GM18502 (cell line): ENCODE results near the gene TAF5.
"Not testable (repeated sequence)": the region's sequence is repeated elsewhere in the genome, so short reads cannot be mapped to it uniquely, and the experiment has no call there.

ENCODE experiments used
- ATAC-seq: cut with Tn5 transposase; IDR thresholded peaks from one replicate; pipeline ENCODE4 v1.9.1; 2021; ENCODE audit warnings: mild to moderate bottlenecking; ENCODE audit not compliant: unreplicated experiment, poor library complexity

TAF5 gene

GRCh38 chr10:103397191-103397825 is 29.5 kb downstream of the TAF5 start:
- no peak for ATAC-seq

GRCh38 chr10:103413564-103413963 is 45.8 kb downstream of the TAF5 start:
- no peak for ATAC-seq

- ATAC-seq, result no peak
Measured at GRCh38 chr10:103415581-103415980, 47.8 kb downstream of the TAF5 start.

- ATAC-seq, result no peak
Measured at GRCh38 chr10:103416436-103417147, 48.8 kb downstream of the TAF5 start.

- not testable (repeated sequence) for ATAC-seq
Measured at GRCh38 chr10:103417148-103417469, 49.3 kb downstream of the TAF5 start.

- ATAC-seq, result no peak
Measured at GRCh38 chr10:103417601-103418000, 49.8 kb downstream of the TAF5 start.

GRCh38 chr10:103419101-103419500 is 51.3 kb downstream of the TAF5 start:
- no peak for ATAC-seq

GRCh38 chr10:103423748-103424147 is 56.0 kb downstream of the TAF5 start:
- ATAC-seq, result no peak

GRCh38 chr10:103427866-103428265 is 60.1 kb downstream of the TAF5 start:
- no peak for ATAC-seq

GRCh38 chr10:103428989-103429643 is 61.3 kb downstream of the TAF5 start:
- no peak for ATAC-seq

- no peak for ATAC-seq
Measured at GRCh38 chr10:103429647-103430046, 61.9 kb downstream of the TAF5 start.

- ATAC-seq, result no peak
Measured at GRCh38 chr10:103431902-103432301, 64.1 kb downstream of the TAF5 start.

- ATAC-seq, result no peak
Measured at GRCh38 chr10:103433858-103434257, 66.1 kb downstream of the TAF5 start.
